AG10803 (cell line): Measurements from ENCODE around the gene ABHD12.

Experiments
- DNase-seq: peaks from one replicate; pipeline ENCODE4 v3.0.0; 2010; ENCODE audit warnings: low read depth
- H3K4me3 ChIP-seq: 2 replicates; pipeline ENCODE4 v1.5.1; 2011; ENCODE audit warnings: mild to moderate bottlenecking, low read length, control low read depth
- TF ChIP-seq, protein P1 (sequence below): conservative IDR thresholded peaks from 2 replicates; pipeline ENCODE4 v1.5.1; 2011; ENCODE audit warnings: mild to moderate bottlenecking, low read length, control low read depth, inconsistent platforms

The ABHD12 gene

GRCh38 chr20:25277051-25277801 lies 113.4 kb downstream of the ABHD12 start:
- no peak overlapping the region for H3K4me3 ChIP-seq
- no peak for DNase-seq
- TF ChIP-seq, protein P1, sequence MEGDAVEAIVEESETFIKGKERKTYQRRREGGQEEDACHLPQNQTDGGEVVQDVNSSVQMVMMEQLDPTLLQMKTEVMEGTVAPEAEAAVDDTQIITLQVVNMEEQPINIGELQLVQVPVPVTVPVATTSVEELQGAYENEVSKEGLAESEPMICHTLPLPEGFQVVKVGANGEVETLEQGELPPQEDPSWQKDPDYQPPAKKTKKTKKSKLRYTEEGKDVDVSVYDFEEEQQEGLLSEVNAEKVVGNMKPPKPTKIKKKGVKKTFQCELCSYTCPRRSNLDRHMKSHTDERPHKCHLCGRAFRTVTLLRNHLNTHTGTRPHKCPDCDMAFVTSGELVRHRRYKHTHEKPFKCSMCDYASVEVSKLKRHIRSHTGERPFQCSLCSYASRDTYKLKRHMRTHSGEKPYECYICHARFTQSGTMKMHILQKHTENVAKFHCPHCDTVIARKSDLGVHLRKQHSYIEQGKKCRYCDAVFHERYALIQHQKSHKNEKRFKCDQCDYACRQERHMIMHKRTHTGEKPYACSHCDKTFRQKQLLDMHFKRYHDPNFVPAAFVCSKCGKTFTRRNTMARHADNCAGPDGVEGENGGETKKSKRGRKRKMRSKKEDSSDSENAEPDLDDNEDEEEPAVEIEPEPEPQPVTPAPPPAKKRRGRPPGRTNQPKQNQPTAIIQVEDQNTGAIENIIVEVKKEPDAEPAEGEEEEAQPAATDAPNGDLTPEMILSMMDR = no peak

- DNase-seq = no peak
- H3K4me3 ChIP-seq = no peak overlapping the region
- TF ChIP-seq, protein P1 = no peak
Observed at GRCh38 chr20:25276533-25277050, 114.0 kb downstream of the ABHD12 start.

DNA sequence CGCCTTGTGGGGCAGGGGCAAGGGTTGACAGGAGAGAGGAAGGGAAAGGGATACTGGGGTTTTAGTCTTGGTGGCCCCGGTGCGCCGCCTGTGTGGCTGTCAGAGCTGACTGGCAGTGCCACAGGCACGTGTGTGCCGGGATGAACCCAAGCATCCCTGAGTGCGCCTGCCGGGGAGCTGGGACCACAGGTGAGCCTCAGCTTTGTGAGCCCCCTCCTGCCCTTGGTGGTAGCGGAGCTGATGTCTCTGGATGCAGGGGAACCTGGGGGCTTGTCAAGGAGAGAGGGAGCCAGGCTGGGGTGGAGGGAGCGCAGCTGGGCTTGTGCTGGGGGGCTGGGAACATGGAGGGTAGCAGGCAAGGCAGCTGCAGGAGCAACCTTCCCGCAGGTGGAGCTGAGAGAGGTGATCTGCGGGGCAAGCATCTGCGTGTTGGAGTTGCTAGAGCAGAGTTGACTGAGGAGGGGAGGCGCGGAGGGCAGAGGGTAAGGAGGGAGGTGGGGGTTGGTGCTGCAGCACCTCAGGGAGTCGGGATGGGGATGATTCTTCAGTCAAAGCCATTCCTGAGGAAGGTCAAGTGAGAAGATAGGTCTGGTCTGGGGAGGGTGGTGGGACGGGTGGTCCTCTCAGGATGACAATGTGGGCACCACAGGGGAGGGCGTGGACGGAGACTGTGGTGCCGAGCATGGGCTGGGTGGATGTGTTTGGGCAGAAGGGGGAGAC lies 114.7 kb downstream of the ABHD12 start:
- no peak for DNase-seq
- TF ChIP-seq, protein P1 = no peak
- no peak overlapping the region for H3K4me3 ChIP-seq

- DNase-seq = no peak
- TF ChIP-seq, protein P1 = no peak
- no peak overlapping the region for H3K4me3 ChIP-seq
Observed at GRCh38 chr20:25274891-25275812, 115.5 kb downstream of the ABHD12 start.

DNA sequence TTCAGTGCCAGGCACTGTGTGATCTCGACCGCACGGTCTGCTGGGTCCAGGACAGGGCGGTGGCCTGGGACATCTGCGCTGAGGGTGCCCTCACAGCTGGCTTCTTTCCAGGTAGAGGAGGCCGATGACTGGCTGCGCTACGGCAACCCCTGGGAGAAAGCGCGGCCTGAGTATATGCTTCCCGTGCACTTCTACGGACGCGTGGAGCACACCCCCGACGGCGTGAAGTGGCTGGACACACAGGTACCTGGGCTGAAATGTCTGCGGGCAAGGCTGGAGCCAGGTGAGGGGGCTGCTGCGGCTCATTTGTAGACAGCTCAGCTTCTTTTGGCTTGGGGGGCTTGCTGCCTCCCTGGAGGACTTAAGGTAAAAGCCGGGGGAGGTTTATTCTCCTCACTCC lies 116.2 kb downstream of the ABHD12 start:
- DNase-seq = no peak
- TF ChIP-seq, protein P1 = no peak
- H3K4me3 ChIP-seq = no peak overlapping the region

- DNase-seq = no peak
- TF ChIP-seq, protein P1 = no peak
- H3K4me3 ChIP-seq = no peak overlapping the region
Observed at GRCh38 chr20:25273541-25274358, 116.9 kb downstream of the ABHD12 start.
